Measurements from ENCODE around the gene GPSM3. TPM values are rescaled to one million over a fixed set of nuclear protein-coding genes. Genes with fewer than 3 reads are reported as not detected.

Gene GPSM3
- total and polyA plus RNA-seq, 4 donors = 2.3 to 8.0 (median 6.3) TPM

GRCh38 chr6:32189742-32190053 lies 2.7 kb downstream of the GPSM3 start:
- 13% methylated on average over 23 of the region's 23 CpGs for WGBS
- TF ChIP-seq, protein P1, sequence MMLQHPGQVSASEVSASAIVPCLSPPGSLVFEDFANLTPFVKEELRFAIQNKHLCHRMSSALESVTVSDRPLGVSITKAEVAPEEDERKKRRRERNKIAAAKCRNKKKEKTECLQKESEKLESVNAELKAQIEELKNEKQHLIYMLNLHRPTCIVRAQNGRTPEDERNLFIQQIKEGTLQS (IDR thresholded peaks at IDR 0.05) = no peak
- TF ChIP-seq HNF4G (IDR thresholded peaks at IDR 0.05) = no peak
- TF ChIP-seq TAF1 (conservative IDR thresholded peaks at IDR 0.05) = no peak
- TF ChIP-seq CTCF (IDR thresholded peaks at IDR 0.05; ENCODE audit: low read depth, low read length, missing input control) = no peak
- TF ChIP-seq RXRA (IDR thresholded peaks at IDR 0.05) = no peak
- TF ChIP-seq EGR1 (IDR thresholded peaks at IDR 0.05; ENCODE audit: low read depth in 2 of 2) = no peak
- TF ChIP-seq SP1 (IDR thresholded peaks at IDR 0.05) = no peak
- TF ChIP-seq RAD21 (IDR thresholded peaks at IDR 0.05) = no peak
- TF ChIP-seq JUND (IDR thresholded peaks at IDR 0.05) = no peak
- TF ChIP-seq GABPA (IDR thresholded peaks at IDR 0.05 in 1 of 2, conservative IDR thresholded peaks at IDR 0.05 in 1 of 2) = no peak
- no peak for TF ChIP-seq HNF4A (conservative IDR thresholded peaks at IDR 0.05)
- TF ChIP-seq NR2F2 (IDR thresholded peaks at IDR 0.05) = no peak
- no peak for TF ChIP-seq MAX (IDR thresholded peaks at IDR 0.05)
- Histone ChIP-seq H3K36me3 (ENCODE audit: control insufficient read depth in 4 of 4, insufficient read depth in 3 of 4, low read depth in 1 of 4, low read length in 3 of 4) (peaks cover 0 to 14% (median 8%) of the 10 kb centered on the region in 4 donors), H3K27me3 (ENCODE audit: control insufficient read depth in 4 of 4, insufficient read depth in 4 of 4, low read length in 3 of 4) (no peaks in the 10 kb centered on the region), H3K4me3 (ENCODE audit: low read depth in 1 of 3, low read length in 3 of 3) (peak overlapping the region; percentile 63 to 72 (median 72)), H3K9me3 (ENCODE audit: control insufficient read depth in 4 of 4, low read length in 3 of 4) (no peaks in the 10 kb centered on the region), H3K4me1 (ENCODE audit: control insufficient read depth in 4 of 4, insufficient read depth in 4 of 4, low read length in 3 of 4) (peaks cover 8 to 28% (median 17%) of the 10 kb centered on the region in 4 donors), H3K27ac (ENCODE audit: low read depth in 1 of 2, low read length in 2 of 2) (peak overlapping the region; percentile 75 to 97), H3K9ac (ENCODE audit: low read depth in 1 of 2, low read length in 2 of 2) (peak overlapping the region; percentile 88)
- peak; percentile 53 for DNase-seq (ENCODE audit: low spot score)

DNA sequence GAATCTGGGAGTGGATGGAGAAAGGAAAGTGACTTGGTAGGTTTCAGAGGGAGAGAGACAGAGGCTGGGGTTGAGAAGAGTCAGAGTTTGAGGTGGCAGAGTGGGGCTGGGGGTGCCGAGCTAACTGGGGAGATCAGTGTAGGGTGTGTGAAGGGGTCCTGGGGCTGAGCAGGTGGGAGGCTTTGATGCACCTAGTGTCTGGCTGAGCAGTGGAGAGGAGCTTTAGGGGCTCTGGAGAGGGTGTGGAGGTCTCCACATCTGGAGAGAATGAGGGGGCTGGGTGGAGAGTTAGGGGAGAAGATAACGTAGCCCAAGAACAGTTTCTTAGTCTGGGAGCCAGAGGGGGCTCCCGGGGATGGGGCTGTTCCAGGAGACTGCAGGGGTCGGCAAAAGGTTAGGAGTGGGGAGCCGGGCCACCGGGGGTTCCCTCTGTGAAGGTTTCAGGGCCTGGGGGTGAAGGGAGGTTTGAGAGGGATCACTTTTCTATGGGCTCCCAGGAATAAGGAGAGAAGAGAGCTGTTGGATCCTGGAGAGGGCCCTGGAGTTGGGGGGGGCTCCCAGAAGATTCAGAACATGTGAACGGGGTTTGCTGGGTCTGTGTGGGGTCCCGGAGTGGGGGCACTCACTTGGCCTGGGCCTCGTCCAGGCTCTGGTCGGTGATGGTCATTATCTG lies 3.2 kb downstream of the GPSM3 start:
- peaks cover 7 to 27% (median 16%) of the 10 kb centered on the region in 4 donors for H3K4me1 ChIP-seq (ENCODE audit: control insufficient read depth in 4 of 4, insufficient read depth in 4 of 4, low read length in 3 of 4)
- no peaks in the 10 kb centered on the region for H3K27me3 ChIP-seq (ENCODE audit: control insufficient read depth in 4 of 4, insufficient read depth in 4 of 4, low read length in 3 of 4)
- TF ChIP-seq RAD21 (IDR thresholded peaks at IDR 0.05) = no peak
- TF ChIP-seq SP1 (IDR thresholded peaks at IDR 0.05) = no peak
- no peak for TF ChIP-seq REST (IDR thresholded peaks at IDR 0.05)
- no peak for TF ChIP-seq HNF4G (IDR thresholded peaks at IDR 0.05)
- no peak for TF ChIP-seq EGR1 (IDR thresholded peaks at IDR 0.05; ENCODE audit: low read depth in 2 of 2)
- no peak for TF ChIP-seq MAX (IDR thresholded peaks at IDR 0.05)
- TF ChIP-seq TAF1 (conservative IDR thresholded peaks at IDR 0.05) = no peak
- no peak for TF ChIP-seq NR2F2 (IDR thresholded peaks at IDR 0.05)
- TF ChIP-seq CTCF (IDR thresholded peaks at IDR 0.05; ENCODE audit: low read depth, low read length, missing input control) = no peak
- no peak for TF ChIP-seq HNF4A (conservative IDR thresholded peaks at IDR 0.05)
- no peak for TF ChIP-seq YY1 (IDR thresholded peaks at IDR 0.05)
- no peak for TF ChIP-seq FOXA1 (IDR thresholded peaks at IDR 0.05)
- TF ChIP-seq, protein P1 (IDR thresholded peaks at IDR 0.05) = no peak
- no peak for TF ChIP-seq JUND (IDR thresholded peaks at IDR 0.05)
- no peak for TF ChIP-seq GABPA (IDR thresholded peaks at IDR 0.05 in 1 of 2, conservative IDR thresholded peaks at IDR 0.05 in 1 of 2)
- TF ChIP-seq RXRA (IDR thresholded peaks at IDR 0.05) = no peak
- no peak for TF ChIP-seq ZBTB33 (IDR thresholded peaks at IDR 0.05)
- TF ChIP-seq FOXA2 (IDR thresholded peaks at IDR 0.05) = no peak
- no peaks in the 10 kb centered on the region for H3K9me3 ChIP-seq (ENCODE audit: control insufficient read depth in 4 of 4, low read length in 3 of 4)
- DNase-seq (ENCODE audit: low spot score) = no peak
- H3K36me3 ChIP-seq (ENCODE audit: control insufficient read depth in 4 of 4, insufficient read depth in 3 of 4, low read depth in 1 of 4, low read length in 3 of 4) = peaks cover 0 to 14% (median 8%) of the 10 kb centered on the region in 4 donors
- peak overlapping the region; percentile 75 to 97 for H3K27ac ChIP-seq (ENCODE audit: low read depth in 1 of 2, low read length in 2 of 2)
- peak overlapping the region; percentile 63 to 72 (median 72) for H3K4me3 ChIP-seq (ENCODE audit: low read depth in 1 of 3, low read length in 3 of 3)
- H3K9ac ChIP-seq (ENCODE audit: low read depth in 1 of 2, low read length in 2 of 2) = peak overlapping the region; percentile 88
- WGBS = 10% methylated on average over 10 of the region's 10 CpGs

All from liver (tissue), 9 donors.